H1 (cell line): ENCODE results near the gene UQCRFS1.

Source experiments
- EP300 ChIP-seq, 2 experiments: IDR thresholded peaks; 1 replicate in 1 of 2; 2 replicates in 1 of 2; pipeline ENCODE4 v1.6.1; 2011 to 2012; ENCODE audit warnings: low read depth in 2 of 2, low read length in 2 of 2, mild to moderate bottlenecking in 2 of 2, borderline replicate concordance in 1 of 2, inconsistent platforms in 1 of 2, moderate library complexity in 1 of 2
- POLR2A ChIP-seq, 2 experiments: IDR thresholded peaks; 1 replicate in 1 of 2; 2 replicates in 1 of 2; pipeline ENCODE4 v1.6.1; 2011; ENCODE audit warnings: low read depth in 2 of 2, low read length in 2 of 2, mild to moderate bottlenecking in 2 of 2; ENCODE audit errors: control extremely low read depth in 1 of 2
- POLR2AphosphoS5 ChIP-seq: IDR thresholded peaks from 2 replicates; pipeline ENCODE4 v1.6.1; 2011; ENCODE audit warnings: low read depth, low read length
- RBBP5 ChIP-seq: IDR thresholded peaks from 2 replicates; pipeline ENCODE4 v1.7.1; 2012; ENCODE audit warnings: low read depth, mild to moderate bottlenecking, inconsistent platforms, low read length, moderate library complexity, borderline replicate concordance
- SP1 ChIP-seq: IDR thresholded peaks from 2 replicates; pipeline ENCODE4 v1.6.1; 2011; ENCODE audit warnings: low read depth, low read length
- ZNF274 ChIP-seq: IDR thresholded peaks from 2 replicates; pipeline ENCODE4 v1.7.0; 2012; ENCODE audit warnings: low read length, borderline replicate concordance; ENCODE audit errors: extremely low read depth
- TF ChIP-seq, protein P1 (sequence below), 3 experiments: IDR thresholded peaks; 1 replicate in 2 of 3; 2 replicates in 1 of 3; pipeline versions ENCODE4 v1.5.1 to v1.6.1; 2011; ENCODE audit warnings: low read length in 3 of 3, mild to moderate bottlenecking in 3 of 3, inconsistent platforms in 2 of 3, low read depth in 1 of 3, moderate library complexity in 1 of 3; ENCODE audit not compliant: insufficient read depth in 1 of 3; ENCODE audit errors: control extremely low read depth in 1 of 3

DNA sequence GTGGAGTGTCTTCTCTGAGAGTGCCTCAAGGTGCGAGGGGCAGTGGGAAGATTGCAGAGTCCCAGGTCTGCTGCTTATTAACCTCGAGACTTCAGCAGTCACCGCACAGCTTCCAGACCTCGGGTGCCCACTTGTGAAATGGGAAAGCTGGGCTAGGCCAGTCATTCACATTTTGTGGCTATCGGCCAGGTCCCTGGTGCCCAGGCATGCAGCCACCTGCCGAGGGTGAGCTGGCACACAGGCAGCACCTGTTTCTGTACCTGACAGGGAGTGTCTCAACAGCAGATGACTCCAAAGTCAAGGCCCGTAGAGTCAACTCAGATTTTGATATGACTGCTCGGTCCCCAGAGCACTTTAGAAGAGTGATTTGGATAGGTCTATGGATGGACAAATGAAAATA, 21.9 kb downstream of the UQCRFS1 start:
- TF ChIP-seq, protein P1, sequence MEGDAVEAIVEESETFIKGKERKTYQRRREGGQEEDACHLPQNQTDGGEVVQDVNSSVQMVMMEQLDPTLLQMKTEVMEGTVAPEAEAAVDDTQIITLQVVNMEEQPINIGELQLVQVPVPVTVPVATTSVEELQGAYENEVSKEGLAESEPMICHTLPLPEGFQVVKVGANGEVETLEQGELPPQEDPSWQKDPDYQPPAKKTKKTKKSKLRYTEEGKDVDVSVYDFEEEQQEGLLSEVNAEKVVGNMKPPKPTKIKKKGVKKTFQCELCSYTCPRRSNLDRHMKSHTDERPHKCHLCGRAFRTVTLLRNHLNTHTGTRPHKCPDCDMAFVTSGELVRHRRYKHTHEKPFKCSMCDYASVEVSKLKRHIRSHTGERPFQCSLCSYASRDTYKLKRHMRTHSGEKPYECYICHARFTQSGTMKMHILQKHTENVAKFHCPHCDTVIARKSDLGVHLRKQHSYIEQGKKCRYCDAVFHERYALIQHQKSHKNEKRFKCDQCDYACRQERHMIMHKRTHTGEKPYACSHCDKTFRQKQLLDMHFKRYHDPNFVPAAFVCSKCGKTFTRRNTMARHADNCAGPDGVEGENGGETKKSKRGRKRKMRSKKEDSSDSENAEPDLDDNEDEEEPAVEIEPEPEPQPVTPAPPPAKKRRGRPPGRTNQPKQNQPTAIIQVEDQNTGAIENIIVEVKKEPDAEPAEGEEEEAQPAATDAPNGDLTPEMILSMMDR (IDR thresholded peaks at IDR 0.05; ENCODE audit: control extremely low read depth in 1 of 3, insufficient read depth in 1 of 3, low read depth in 1 of 3, low read length in 3 of 3), result no peak
- TF ChIP-seq POLR2A (IDR thresholded peaks at IDR 0.05; ENCODE audit: control extremely low read depth in 1 of 2, low read depth in 2 of 2, low read length in 2 of 2) (no peak), RBBP5 (no peak), SP1 (no peak), EP300 (IDR thresholded peaks at IDR 0.05; ENCODE audit: borderline replicate concordance in 1 of 2, low read depth in 2 of 2, low read length in 2 of 2) (no peak), ZNF274 (no peak), POLR2AphosphoS5 (no peak)
